Endothelial cell of umbilical vein (primary cell): ENCODE data around the gene ENDOG.

Experiments
- EZH2 ChIP-seq: IDR thresholded peaks from 2 replicates; pipeline ENCODE4 v1.6.1; 2012; ENCODE audit warnings: borderline replicate concordance, low read depth, mild to moderate bottlenecking, moderate library complexity, low read length, inconsistent platforms; ENCODE audit not compliant: severe bottlenecking
- GATA2 ChIP-seq: IDR thresholded peaks from 2 replicates; pipeline ENCODE4 v1.7.0; 2011; ENCODE audit warnings: low read depth, mild to moderate bottlenecking, moderate library complexity, mixed read lengths, low read length; ENCODE audit not compliant: insufficient read length, insufficient read depth
- JUN ChIP-seq: IDR thresholded peaks from 2 replicates; pipeline ENCODE4 v1.6.1; 2011; ENCODE audit warnings: borderline replicate concordance, low read depth; ENCODE audit not compliant: insufficient read length, insufficient read depth
- MAX ChIP-seq: IDR thresholded peaks from 2 replicates; pipeline ENCODE4 v1.6.1; 2011; ENCODE audit not compliant: insufficient read depth, insufficient read length
- MYC ChIP-seq: IDR thresholded peaks from one replicate; pipeline ENCODE4 v1.6.1; 2011; ENCODE audit warnings: mild to moderate bottlenecking, low read depth, low read length
- POLR2A ChIP-seq: IDR thresholded peaks from 2 replicates; pipeline ENCODE4 v1.6.1; 2012; ENCODE audit warnings: low read depth, mild to moderate bottlenecking, control low read depth, low read length
- POLR2AphosphoS5 ChIP-seq: IDR thresholded peaks from 2 replicates; pipeline ENCODE4 v1.6.1; 2012; ENCODE audit warnings: low read depth, mild to moderate bottlenecking, control low read depth, low read length, moderate library complexity; ENCODE audit not compliant: insufficient read depth
- TF ChIP-seq, protein P1 (sequence below), 2 donors: IDR thresholded peaks; 1 replicate in 1 of 2; 2 replicates in 1 of 2; pipeline ENCODE4 v1.5.1; 2011; ENCODE audit warnings: low read length in 2 of 2, mild to moderate bottlenecking in 2 of 2, moderate library complexity in 2 of 2, control low read depth in 1 of 2, inconsistent platforms in 1 of 2, low read depth in 1 of 2; ENCODE audit not compliant: insufficient read depth in 1 of 2; ENCODE audit errors: extremely low read depth in 1 of 2

- no peak for TF ChIP-seq EZH2
- TF ChIP-seq, protein P1, sequence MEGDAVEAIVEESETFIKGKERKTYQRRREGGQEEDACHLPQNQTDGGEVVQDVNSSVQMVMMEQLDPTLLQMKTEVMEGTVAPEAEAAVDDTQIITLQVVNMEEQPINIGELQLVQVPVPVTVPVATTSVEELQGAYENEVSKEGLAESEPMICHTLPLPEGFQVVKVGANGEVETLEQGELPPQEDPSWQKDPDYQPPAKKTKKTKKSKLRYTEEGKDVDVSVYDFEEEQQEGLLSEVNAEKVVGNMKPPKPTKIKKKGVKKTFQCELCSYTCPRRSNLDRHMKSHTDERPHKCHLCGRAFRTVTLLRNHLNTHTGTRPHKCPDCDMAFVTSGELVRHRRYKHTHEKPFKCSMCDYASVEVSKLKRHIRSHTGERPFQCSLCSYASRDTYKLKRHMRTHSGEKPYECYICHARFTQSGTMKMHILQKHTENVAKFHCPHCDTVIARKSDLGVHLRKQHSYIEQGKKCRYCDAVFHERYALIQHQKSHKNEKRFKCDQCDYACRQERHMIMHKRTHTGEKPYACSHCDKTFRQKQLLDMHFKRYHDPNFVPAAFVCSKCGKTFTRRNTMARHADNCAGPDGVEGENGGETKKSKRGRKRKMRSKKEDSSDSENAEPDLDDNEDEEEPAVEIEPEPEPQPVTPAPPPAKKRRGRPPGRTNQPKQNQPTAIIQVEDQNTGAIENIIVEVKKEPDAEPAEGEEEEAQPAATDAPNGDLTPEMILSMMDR (IDR thresholded peaks at IDR 0.05; ENCODE audit: extremely low read depth in 1 of 2, insufficient read depth in 1 of 2, low read depth in 1 of 2, low read length in 2 of 2) = no peak
- TF ChIP-seq MAX = no peak
- TF ChIP-seq POLR2AphosphoS5 = no peak
- no peak for TF ChIP-seq POLR2A
- no peak for TF ChIP-seq MYC
- TF ChIP-seq GATA2 = no peak
- no peak for TF ChIP-seq JUN
Observed at GRCh38 chr9:128810873-128811272, 7.4 kb upstream of the ENDOG start.
